ENCODE data around the gene PDRG1.

GRCh38 chr20:31926493-31926892 lies 25.4 kb downstream of the PDRG1 start:
- TF ChIP-seq POLR2A (IDR thresholded peaks at IDR 0.05; ENCODE audit: low read depth, low read length): no peak
- TF ChIP-seq, protein P1, sequence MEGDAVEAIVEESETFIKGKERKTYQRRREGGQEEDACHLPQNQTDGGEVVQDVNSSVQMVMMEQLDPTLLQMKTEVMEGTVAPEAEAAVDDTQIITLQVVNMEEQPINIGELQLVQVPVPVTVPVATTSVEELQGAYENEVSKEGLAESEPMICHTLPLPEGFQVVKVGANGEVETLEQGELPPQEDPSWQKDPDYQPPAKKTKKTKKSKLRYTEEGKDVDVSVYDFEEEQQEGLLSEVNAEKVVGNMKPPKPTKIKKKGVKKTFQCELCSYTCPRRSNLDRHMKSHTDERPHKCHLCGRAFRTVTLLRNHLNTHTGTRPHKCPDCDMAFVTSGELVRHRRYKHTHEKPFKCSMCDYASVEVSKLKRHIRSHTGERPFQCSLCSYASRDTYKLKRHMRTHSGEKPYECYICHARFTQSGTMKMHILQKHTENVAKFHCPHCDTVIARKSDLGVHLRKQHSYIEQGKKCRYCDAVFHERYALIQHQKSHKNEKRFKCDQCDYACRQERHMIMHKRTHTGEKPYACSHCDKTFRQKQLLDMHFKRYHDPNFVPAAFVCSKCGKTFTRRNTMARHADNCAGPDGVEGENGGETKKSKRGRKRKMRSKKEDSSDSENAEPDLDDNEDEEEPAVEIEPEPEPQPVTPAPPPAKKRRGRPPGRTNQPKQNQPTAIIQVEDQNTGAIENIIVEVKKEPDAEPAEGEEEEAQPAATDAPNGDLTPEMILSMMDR (IDR thresholded peaks at IDR 0.05; ENCODE audit: extremely low read depth in 1 of 2, insufficient read depth in 1 of 2, low read depth in 1 of 2, low read length in 2 of 2): no peak
- no peak for TF ChIP-seq GATA2 (IDR thresholded peaks at IDR 0.05; ENCODE audit: insufficient read depth, insufficient read length, low read depth, low read length)
- TF ChIP-seq POLR2AphosphoS5 (IDR thresholded peaks at IDR 0.05; ENCODE audit: insufficient read depth, low read depth, low read length): no peak
- no peak for TF ChIP-seq EZH2 (IDR thresholded peaks at IDR 0.05; ENCODE audit: borderline replicate concordance, low read depth, low read length, severe bottlenecking)
- TF ChIP-seq MAX (IDR thresholded peaks at IDR 0.05; ENCODE audit: insufficient read depth, insufficient read length): no peak
